D721Med (cell line): ENCODE results near the gene TUT4.

Source experiments
- DNase-seq: peaks from one replicate; pipeline ENCODE4 v3.0.0; 2011; ENCODE audit warnings: low spot score; ENCODE audit not compliant: insufficient read length
- FAIRE-seq: peaks from 2 replicates; lab custom pipeline; 2011; peaks lifted over from hg19 to GRCh38; lab: Jason Lieb, UNC
- TF ChIP-seq, protein P1 (sequence below): IDR thresholded peaks from 2 replicates; pipeline ENCODE4 v1.5.1; 2012; ENCODE audit warnings: mild to moderate bottlenecking, control low read depth; ENCODE audit not compliant: insufficient read depth; ENCODE audit errors: missing control alignments

The TUT4 gene

DNA sequence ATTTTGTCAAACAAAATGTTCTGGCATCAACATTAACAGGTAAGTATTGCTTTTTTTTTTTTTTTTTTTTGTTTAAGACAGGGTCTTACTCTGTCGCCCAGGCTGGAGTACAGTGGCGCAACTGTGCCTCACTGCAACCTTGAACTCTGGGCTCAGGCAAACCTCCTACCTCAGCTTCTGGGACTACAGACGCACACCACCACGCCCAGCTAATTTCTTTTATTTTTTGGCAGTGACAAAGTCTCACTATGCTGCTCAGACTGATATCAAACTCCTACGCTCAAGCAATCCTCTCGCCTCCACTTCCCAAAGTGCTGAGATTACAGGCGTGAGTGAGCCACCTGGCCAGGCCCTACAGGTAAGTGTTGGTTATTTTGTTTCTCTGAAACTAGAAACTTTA lies 2.4 kb downstream of the TUT4 start:
- TF ChIP-seq, protein P1, sequence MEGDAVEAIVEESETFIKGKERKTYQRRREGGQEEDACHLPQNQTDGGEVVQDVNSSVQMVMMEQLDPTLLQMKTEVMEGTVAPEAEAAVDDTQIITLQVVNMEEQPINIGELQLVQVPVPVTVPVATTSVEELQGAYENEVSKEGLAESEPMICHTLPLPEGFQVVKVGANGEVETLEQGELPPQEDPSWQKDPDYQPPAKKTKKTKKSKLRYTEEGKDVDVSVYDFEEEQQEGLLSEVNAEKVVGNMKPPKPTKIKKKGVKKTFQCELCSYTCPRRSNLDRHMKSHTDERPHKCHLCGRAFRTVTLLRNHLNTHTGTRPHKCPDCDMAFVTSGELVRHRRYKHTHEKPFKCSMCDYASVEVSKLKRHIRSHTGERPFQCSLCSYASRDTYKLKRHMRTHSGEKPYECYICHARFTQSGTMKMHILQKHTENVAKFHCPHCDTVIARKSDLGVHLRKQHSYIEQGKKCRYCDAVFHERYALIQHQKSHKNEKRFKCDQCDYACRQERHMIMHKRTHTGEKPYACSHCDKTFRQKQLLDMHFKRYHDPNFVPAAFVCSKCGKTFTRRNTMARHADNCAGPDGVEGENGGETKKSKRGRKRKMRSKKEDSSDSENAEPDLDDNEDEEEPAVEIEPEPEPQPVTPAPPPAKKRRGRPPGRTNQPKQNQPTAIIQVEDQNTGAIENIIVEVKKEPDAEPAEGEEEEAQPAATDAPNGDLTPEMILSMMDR, result no peak
- no peak for DNase-seq
- FAIRE-seq, result no peak

DNA sequence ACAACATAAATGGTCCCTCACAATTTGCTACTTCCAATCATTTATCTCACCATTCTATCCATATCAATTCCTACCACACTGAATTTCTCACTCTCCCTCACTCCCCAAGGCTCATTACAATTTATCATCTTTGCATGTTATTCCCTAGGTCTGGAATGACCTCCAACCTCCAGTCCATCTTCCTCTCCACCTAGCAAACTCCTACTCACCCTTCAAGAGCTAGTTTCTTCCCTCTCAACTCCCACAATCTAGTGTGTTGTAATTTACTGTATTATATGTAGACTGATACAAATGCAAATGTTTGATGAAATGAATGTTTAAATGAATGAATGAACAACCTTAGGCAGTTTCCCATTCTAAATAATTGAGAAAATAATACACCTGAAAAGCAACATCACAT lies 3.6 kb downstream of the TUT4 start:
- TF ChIP-seq, protein P1, result no peak
- FAIRE-seq (no peak), DNase-seq (no peak)

DNA sequence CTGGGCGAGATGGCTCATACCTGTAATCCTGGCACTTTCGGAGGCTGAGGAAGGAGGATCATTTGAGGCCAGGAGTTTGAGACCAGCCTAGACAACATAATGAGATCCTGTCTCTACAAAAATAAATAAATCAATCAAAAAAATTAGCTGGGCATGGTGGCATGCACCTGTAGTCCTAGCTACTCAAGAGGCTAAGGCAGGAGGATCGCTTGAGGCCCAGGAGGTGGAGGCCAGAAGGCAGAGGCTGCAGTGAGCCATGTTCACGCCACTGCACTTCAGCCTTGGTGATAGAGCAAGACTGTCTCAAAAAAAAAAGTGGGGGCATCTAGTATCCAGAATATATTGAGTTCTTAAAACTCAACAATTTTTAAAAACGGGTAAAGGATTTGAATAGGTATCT lies 6.0 kb downstream of the TUT4 start:
- TF ChIP-seq, protein P1, result no peak
- FAIRE-seq (no peak), DNase-seq (no peak)

DNA sequence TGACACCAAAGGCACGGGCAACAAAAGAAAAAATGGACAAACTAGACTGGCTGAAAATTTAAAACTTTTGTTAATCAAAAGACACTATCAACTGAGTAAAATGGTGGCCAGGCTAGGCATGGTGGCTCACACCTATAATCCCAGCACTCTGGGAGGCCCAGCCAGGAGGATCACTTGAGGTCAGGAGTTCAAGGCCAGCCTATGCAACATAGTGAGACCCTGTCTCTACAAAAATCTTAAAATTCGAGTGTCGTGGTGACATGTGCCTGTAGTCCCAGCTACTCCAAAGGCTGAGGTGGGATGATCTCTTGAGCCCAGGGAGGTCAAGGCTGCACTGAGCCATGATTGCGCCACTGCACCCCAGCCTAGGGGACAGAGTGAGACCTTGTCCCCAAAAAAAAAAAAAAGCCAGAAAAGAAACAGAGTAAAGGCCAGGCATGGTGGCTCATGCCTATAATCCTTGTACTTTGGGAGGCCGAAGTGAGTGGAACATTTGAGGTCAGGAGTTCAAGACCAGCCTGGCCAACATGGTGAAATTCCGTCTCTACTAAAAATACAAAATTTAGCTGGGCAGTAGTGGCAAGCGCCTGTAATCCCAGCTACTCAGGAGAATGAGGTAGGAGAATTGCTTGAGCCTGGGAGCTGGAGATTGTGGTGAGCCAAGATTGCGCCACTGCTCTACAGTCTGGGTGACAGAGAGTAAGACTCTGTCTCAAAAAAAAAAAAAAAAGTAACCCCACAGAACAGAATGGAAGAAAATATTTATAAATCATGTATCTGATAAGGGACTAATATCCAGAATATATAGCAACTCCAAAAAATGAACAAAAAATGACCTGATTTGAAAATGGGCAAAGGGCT lies 8.0 kb downstream of the TUT4 start:
- TF ChIP-seq, protein P1, result no peak
- FAIRE-seq (no peak), DNase-seq (no peak)

DNA sequence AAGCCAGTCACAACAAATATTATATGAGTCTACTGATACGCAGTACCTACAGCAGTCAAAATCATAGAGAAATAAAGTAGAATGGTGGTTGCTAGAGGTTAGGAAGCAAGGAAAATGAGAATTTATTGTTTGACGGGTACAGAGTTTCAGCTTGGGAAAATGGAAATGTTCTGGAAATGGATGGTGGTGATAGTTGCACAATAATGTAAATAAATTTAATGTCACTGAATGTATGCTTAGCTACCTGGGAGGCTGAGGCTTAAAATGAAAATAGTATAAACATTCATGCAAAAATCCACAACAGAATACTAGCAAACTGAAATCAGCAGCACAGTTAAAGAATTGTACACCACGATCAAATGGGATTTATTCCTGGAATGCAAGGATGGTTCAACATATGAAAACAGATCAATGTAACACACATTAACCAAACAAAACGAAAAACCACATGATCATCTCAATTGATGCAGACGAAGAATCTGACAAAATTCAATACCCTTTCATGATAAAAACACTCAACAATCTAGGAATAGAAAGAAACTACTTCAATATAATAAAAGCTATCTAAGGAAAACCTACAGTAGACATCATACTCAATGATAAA lies 10.7 kb downstream of the TUT4 start:
- FAIRE-seq (peak; percentile 29), DNase-seq (no peak)
- TF ChIP-seq, protein P1, result no peak

DNA sequence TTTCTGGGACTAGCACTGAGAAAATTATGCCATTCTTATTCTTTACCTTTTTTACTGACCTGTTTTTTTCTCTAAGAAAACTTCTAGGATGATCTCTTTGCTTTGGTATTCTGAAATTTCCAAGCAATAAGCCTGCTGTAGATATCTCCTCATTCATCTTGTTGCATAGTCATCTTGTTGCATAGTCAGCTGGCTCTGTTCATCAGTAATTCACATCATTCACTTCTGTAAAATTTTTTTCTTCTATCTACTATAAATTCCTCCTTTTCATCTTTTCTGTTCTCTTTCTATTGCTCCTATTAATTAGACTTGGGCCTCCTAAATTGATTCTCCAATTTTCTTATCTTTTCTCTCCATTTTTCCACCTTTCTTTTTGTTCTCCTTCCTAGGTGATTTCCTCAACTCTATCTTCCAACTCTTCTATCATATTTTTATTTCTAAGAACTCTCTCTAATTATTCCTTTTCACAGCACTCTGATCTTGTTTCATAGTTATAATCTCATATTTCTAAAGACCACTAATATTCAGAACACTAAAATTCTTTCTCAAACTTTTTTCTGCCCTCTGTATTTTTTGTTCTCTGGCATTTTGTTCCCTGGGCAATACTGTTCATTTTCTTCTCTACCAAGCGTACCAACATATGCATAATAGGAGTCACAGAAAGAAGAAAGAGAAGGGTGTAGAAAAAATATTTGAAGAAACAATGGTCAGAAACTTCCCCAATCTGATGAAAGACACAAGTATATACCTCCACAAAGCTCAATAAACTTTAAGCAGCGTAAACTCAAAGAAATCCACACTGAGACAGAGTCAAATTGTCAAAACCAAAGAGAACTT lies 17.7 kb downstream of the TUT4 start:
- TF ChIP-seq, protein P1, result no peak
- FAIRE-seq, result no peak

More for the DNA sequence above, 17.7 kb downstream of the TUT4 start:
- DNase-seq, result no peak
